Panc1 (cell line): ENCODE measurements around the gene PPP1R3C. TPM values are rescaled to one million over a fixed set of nuclear protein-coding genes. Genes with fewer than 3 reads are reported as not detected.

Experiments
- ATAC-seq: fragments of 200-7000 bp; cut with Tn5 transposase; 2 replicates; pipeline ENCODE4 v1.9.1; 2020; ENCODE audit warnings: mild to moderate bottlenecking, moderate library complexity
- BruUV-seq: library from RNA; stranded (reverse); fragments of 400-500 nt; replicated peaks from 2 replicates; lab custom pipeline; 2021; lab: Mats Ljungman, UMichigan
- CTCF ChIA-PET: fragments of 300-600 bp; sonication (Branson Sonifier 250); formaldehyde crosslinking; loops from one replicate; lab custom pipeline; 2022; ENCODE audit warnings: antibody characterized with exemption; lab: Charles Lee
- POLR2A ChIA-PET: fragments of 300-600 bp; sonication (Branson Sonifier 250); formaldehyde crosslinking; loops from one replicate; lab custom pipeline; 2022; ENCODE audit warnings: antibody characterized with exemption; lab: Charles Lee
- DNase-seq: peaks from one replicate; pipeline ENCODE4 v3.0.0-alpha.2; 2010; ENCODE audit warnings: low read depth, low spot score
- H3K27ac ChIP-seq: 2 replicates; pipeline ENCODE4 v1.5.1; 2011; ENCODE audit warnings: mild to moderate bottlenecking, low read length, inconsistent platforms
- H3K27me3 ChIP-seq: fragments of 200-500 bp; sonication (Bioruptor generic); 2 replicates; pipeline ENCODE4 v1.6.0; 2014; ENCODE audit warnings: low read length, inconsistent platforms; ENCODE audit not compliant: control insufficient read depth, insufficient read depth
- H3K36me3 ChIP-seq: fragments of 200-500 bp; sonication (Bioruptor generic); 2 replicates; pipeline ENCODE4 v1.5.1; 2014; ENCODE audit warnings: inconsistent platforms, mild to moderate bottlenecking, low read length, moderate library complexity; ENCODE audit not compliant: control insufficient read depth, insufficient read depth
- H3K4me1 ChIP-seq: 2 replicates; pipeline ENCODE4 v1.5.1; 2011; ENCODE audit warnings: inconsistent platforms, mild to moderate bottlenecking, low read length, moderate library complexity; ENCODE audit not compliant: control insufficient read depth, insufficient read depth
- H3K4me3 ChIP-seq, 2 experiments: 2 replicates each; pipeline ENCODE4 v1.5.1; 2011 to 2012; ENCODE audit warnings: low read depth in 2 of 2, low read length in 2 of 2, mild to moderate bottlenecking in 2 of 2, inconsistent platforms in 1 of 2, moderate library complexity in 1 of 2
- H3K9me3 ChIP-seq: fragments of 200-500 bp; sonication (Bioruptor generic); 2 replicates; pipeline ENCODE4 v1.5.1; 2014; ENCODE audit warnings: low read depth, mild to moderate bottlenecking, inconsistent platforms, low read length, moderate library complexity; ENCODE audit not compliant: control insufficient read depth, insufficient read depth
- POLR2AphosphoS5 ChIP-seq: IDR thresholded peaks from 2 replicates; pipeline ENCODE4 v1.6.1; 2012; ENCODE audit warnings: mild to moderate bottlenecking, low read depth, low read length, moderate library complexity
- SIN3A ChIP-seq: IDR thresholded peaks from 2 replicates; pipeline ENCODE4 v1.6.1; 2012; ENCODE audit warnings: low read depth, mild to moderate bottlenecking, low read length, moderate library complexity, borderline replicate concordance; ENCODE audit not compliant: insufficient read depth
- TCF7L2 ChIP-seq: IDR thresholded peaks from 2 replicates; pipeline ENCODE4 v1.6.1; 2011; ENCODE audit warnings: mild to moderate bottlenecking, low read depth, low read length, inconsistent platforms
- in situ Hi-C: cut with HindIII; loops from 2 replicates; pipeline ENCODE4 v1.10.0; 2016; ENCODE audit warnings: low sequenced_read_pairs, low pct_unique_long_range_greater_than_20kb
- intact Hi-C: fragments of 100-400 bp; cut with micrococcal nuclease; formaldehyde crosslinking; loops from one replicate; pipeline ENCODE4 v1.10.0; 2022; ENCODE audit not compliant: unreplicated experiment
- total RNA-seq: library from RNA; stranded (reverse); gene quantifications from one replicate; pipeline ENCODE4 v1.2.1, GENCODE V29; 2021; ENCODE audit not compliant: unreplicated experiment
- TF ChIP-seq, protein P1 (sequence below): fragments of 450-650 bp; IDR thresholded peaks from 2 replicates; pipeline ENCODE4 v1.5.1; 2017; ENCODE audit warnings: mild to moderate bottlenecking
- TF ChIP-seq, protein P2 (sequence below), 2 experiments: IDR thresholded peaks; 2 replicates each; pipeline ENCODE4 v1.6.1; 2011 to 2012; ENCODE audit warnings: low read depth in 2 of 2, control low read depth in 1 of 2, low read length in 1 of 2, mild to moderate bottlenecking in 1 of 2, moderate library complexity in 1 of 2; ENCODE audit not compliant: insufficient read depth in 1 of 2

Gene PPP1R3C
- total RNA-seq, 1 experiment from 2014 or later, result 1.2 TPM

DNA sequence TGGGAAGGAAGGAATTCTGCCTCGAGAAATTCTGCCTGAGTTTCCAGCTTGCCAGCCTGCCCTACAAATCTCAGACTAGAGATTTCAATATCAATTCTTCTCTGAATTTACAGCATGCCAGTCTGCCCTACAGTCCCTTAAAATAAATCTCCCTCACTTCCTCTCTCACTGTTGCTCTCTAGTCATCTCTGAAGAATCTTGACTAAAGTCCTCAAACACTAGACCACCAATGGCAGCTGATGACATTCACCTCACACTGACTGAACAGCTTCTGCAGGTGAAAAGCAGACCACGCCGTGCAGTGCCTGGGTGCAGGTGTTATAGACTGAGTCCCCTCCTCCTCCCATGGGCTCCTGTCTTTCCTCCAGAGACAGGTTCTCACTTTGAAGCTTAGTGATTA, 30.4 kb downstream of the PPP1R3C start:
- H3K9me3 ChIP-seq, result no peaks in the 10 kb centered on the region; the same call in 1 of the 2 replicates
- ATAC-seq (no peak), DNase-seq (no peak)
- ChIA-PET POLR2A (no interaction called here), CTCF (no interaction called here)
- no peak overlapping the region for H3K4me3 ChIP-seq
- no peaks in the 10 kb centered on the region for H3K4me1 ChIP-seq
- in situ Hi-C loops, result no loop called here
- no peaks in the 10 kb centered on the region for H3K27me3 ChIP-seq
- H3K27ac ChIP-seq, result no peak overlapping the region
- intact Hi-C loops, result no loop called here
- no TSS peak for BruUV-seq
- H3K36me3 ChIP-seq, result no peaks in the 10 kb centered on the region
- no peak for TF ChIP-seq SIN3A

DNA sequence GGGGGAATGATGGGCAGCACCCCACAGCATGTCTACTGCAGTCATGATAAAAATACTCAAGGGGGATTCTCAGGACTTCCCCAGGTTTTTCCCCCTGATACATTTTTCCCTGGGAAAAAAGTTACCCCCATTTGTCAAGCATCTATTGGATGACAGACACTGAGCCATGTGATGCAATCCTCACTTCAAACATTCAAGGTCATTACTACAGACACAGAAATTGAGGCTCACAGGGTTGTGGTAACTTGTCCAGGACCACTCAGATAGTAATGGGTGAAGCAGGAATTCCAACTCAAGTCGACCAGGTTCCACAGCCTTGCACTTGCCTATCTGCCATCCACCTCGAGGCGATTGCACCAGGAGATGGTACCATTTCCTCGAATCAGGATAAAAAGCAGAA, 31.7 kb downstream of the PPP1R3C start:
- in situ Hi-C loops, result no loop called here
- Histone ChIP-seq H3K9me3 (no peaks in the 10 kb centered on the region; the same call in 1 of the 2 replicates), H3K4me1 (no peaks in the 10 kb centered on the region), H3K4me3 (no peak overlapping the region), H3K27ac (no peak overlapping the region), H3K27me3 (no peaks in the 10 kb centered on the region), H3K36me3 (no peaks in the 10 kb centered on the region)
- no TSS peak for BruUV-seq
- TF ChIP-seq TCF7L2 (no peak), SIN3A (no peak), POLR2AphosphoS5 (no peak)
- TF ChIP-seq, protein P1, sequence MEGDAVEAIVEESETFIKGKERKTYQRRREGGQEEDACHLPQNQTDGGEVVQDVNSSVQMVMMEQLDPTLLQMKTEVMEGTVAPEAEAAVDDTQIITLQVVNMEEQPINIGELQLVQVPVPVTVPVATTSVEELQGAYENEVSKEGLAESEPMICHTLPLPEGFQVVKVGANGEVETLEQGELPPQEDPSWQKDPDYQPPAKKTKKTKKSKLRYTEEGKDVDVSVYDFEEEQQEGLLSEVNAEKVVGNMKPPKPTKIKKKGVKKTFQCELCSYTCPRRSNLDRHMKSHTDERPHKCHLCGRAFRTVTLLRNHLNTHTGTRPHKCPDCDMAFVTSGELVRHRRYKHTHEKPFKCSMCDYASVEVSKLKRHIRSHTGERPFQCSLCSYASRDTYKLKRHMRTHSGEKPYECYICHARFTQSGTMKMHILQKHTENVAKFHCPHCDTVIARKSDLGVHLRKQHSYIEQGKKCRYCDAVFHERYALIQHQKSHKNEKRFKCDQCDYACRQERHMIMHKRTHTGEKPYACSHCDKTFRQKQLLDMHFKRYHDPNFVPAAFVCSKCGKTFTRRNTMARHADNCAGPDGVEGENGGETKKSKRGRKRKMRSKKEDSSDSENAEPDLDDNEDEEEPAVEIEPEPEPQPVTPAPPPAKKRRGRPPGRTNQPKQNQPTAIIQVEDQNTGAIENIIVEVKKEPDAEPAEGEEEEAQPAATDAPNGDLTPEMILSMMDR, result no peak
- TF ChIP-seq, protein P2, sequence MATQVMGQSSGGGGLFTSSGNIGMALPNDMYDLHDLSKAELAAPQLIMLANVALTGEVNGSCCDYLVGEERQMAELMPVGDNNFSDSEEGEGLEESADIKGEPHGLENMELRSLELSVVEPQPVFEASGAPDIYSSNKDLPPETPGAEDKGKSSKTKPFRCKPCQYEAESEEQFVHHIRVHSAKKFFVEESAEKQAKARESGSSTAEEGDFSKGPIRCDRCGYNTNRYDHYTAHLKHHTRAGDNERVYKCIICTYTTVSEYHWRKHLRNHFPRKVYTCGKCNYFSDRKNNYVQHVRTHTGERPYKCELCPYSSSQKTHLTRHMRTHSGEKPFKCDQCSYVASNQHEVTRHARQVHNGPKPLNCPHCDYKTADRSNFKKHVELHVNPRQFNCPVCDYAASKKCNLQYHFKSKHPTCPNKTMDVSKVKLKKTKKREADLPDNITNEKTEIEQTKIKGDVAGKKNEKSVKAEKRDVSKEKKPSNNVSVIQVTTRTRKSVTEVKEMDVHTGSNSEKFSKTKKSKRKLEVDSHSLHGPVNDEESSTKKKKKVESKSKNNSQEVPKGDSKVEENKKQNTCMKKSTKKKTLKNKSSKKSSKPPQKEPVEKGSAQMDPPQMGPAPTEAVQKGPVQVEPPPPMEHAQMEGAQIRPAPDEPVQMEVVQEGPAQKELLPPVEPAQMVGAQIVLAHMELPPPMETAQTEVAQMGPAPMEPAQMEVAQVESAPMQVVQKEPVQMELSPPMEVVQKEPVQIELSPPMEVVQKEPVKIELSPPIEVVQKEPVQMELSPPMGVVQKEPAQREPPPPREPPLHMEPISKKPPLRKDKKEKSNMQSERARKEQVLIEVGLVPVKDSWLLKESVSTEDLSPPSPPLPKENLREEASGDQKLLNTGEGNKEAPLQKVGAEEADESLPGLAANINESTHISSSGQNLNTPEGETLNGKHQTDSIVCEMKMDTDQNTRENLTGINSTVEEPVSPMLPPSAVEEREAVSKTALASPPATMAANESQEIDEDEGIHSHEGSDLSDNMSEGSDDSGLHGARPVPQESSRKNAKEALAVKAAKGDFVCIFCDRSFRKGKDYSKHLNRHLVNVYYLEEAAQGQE (IDR thresholded peaks at IDR 0.05; ENCODE audit: insufficient read depth in 1 of 2, low read depth in 2 of 2, low read length in 1 of 2), result no peak
- ATAC-seq, result no peak
- no peak for DNase-seq
- intact Hi-C loops, result no loop called here
- POLR2A ChIA-PET, result no interaction called here
- CTCF ChIA-PET, result no interaction called here

DNA sequence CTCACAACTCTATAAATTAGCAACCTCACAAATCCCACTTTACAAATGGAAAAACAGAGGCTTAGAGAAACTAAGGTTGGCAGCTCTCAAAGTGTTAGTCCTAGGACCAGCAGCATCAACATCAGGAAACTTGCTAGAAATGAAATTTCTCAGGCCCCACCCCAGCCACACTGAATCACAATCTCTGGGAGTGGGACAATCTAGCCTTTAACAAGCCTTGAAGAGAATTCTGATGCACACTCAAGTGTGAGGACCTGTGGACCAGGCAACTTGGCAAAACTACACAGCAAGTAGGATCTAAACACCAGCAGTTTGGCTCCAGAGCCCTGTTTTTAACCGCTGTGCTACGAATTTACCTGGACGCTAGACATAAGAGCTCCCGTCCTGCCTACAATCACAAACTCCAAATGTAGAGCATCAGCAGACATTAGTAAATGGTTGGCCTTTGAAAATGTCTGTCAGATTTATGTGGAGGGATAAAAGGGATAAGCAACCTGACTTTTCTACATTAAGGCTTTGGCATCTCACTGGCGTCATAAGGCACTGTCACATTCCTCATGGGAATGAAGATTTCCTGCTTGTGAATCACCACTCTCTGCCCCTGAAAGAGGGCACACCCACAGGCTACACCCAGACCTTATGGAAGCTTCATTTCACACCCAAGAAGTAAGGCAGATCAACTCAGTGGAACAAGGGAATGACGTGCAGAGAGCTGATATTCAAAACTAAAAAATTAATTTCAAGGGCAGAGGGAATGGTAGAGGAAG, 34.5 kb downstream of the PPP1R3C start:
- BruUV-seq, result no TSS peak
- CTCF ChIA-PET, result no interaction called here
- H3K4me3 ChIP-seq, result no peak overlapping the region
- POLR2A ChIA-PET, result interaction anchor here (0.6 kb wide), 1 partner anchor 266 kb away, joined by 3 read pairs; no protein-coding TSS in a partner anchor
- DNase-seq (no peak), ATAC-seq (no peak)
- H3K27ac ChIP-seq, result no peak overlapping the region
- in situ Hi-C loops, result no loop called here
- no peaks in the 10 kb centered on the region for H3K9me3 ChIP-seq
- H3K36me3 ChIP-seq, result no peaks in the 10 kb centered on the region
- no peaks in the 10 kb centered on the region for H3K27me3 ChIP-seq
- intact Hi-C loops, result no loop called here
- TF ChIP-seq, protein P1, result no peak
- no peak for TF ChIP-seq TCF7L2
- TF ChIP-seq, protein P2 (IDR thresholded peaks at IDR 0.05; ENCODE audit: insufficient read depth in 1 of 2, low read depth in 2 of 2, low read length in 1 of 2), result no peak
- TF ChIP-seq POLR2AphosphoS5, result no peak
- TF ChIP-seq SIN3A, result no peak
- no peaks in the 10 kb centered on the region for H3K4me1 ChIP-seq
